ENCODE results near the gene PTPRM. TPM values are rescaled to one million over a fixed set of nuclear protein-coding genes. Genes with fewer than 3 reads are reported as not detected.

The PTPRM gene
- total RNA-seq, 4 donors from 2014 or later: 21.4 to 41.8 (median 29.6) TPM

GRCh38 chr18:7775843-7776242 is 208.7 kb downstream of the PTPRM start:
- WGBS, 2 donors: 72 to 73% methylated on average over 2 of the region's 2 CpGs
- DNase-seq (ENCODE audit: low spot score in 2 of 2): no peak
- no peak for TF ChIP-seq CTCF (IDR thresholded peaks at IDR 0.05)
- TF ChIP-seq POLR2A (IDR thresholded peaks at IDR 0.05): no peak
- H3K4me3 ChIP-seq (ENCODE audit: low read depth, poor library complexity, severe bottlenecking): no peak overlapping the region
- intact Hi-C loops (cut with DNase I; ENCODE audit: low total_unique reads): no loop called here

- 70 to 77% methylated on average over 7 of the region's 7 CpGs for WGBS, 2 donors
- no peak for DNase-seq (ENCODE audit: low spot score in 2 of 2)
- intact Hi-C loops (cut with DNase I; ENCODE audit: low total_unique reads): no loop called here
- H3K4me3 ChIP-seq (ENCODE audit: low read depth, poor library complexity, severe bottlenecking): no peak overlapping the region
- TF ChIP-seq POLR2A (IDR thresholded peaks at IDR 0.05) (no peak), CTCF (IDR thresholded peaks at IDR 0.05) (no peak)
These were observed 211.1 kb downstream of the PTPRM start for GRCh38 chr18:7778181-7778580.

GRCh38 chr18:7779211-7779610 is 212.1 kb downstream of the PTPRM start:
- WGBS, 2 donors: 89 to 92% methylated on average over 3 of the region's 3 CpGs
- no peak for TF ChIP-seq POLR2A (IDR thresholded peaks at IDR 0.05)
- TF ChIP-seq CTCF (IDR thresholded peaks at IDR 0.05): no peak
- no peak for DNase-seq (ENCODE audit: low spot score in 2 of 2)

GRCh38 chr18:7784171-7784570 is 217.1 kb downstream of the PTPRM start:
- H3K4me3 ChIP-seq (ENCODE audit: low read depth, poor library complexity, severe bottlenecking): no peak overlapping the region
- intact Hi-C loops (cut with DNase I; ENCODE audit: low total_unique reads): no loop called here
- no peak for DNase-seq (ENCODE audit: low spot score in 2 of 2)
- 89 to 98% methylated on average over 4 of the region's 4 CpGs for WGBS, 2 donors
- no peak for TF ChIP-seq POLR2A (IDR thresholded peaks at IDR 0.05)
- no peak for TF ChIP-seq CTCF (IDR thresholded peaks at IDR 0.05)

More at GRCh38 chr18:7779211-7779610, 212.1 kb downstream of the PTPRM start:
- no peak overlapping the region for H3K4me3 ChIP-seq (ENCODE audit: low read depth, poor library complexity, severe bottlenecking)
- intact Hi-C loops (cut with DNase I; ENCODE audit: low total_unique reads): no loop called here

GRCh38 chr18:7786569-7786968 is 219.5 kb downstream of the PTPRM start:
- H3K4me3 ChIP-seq (ENCODE audit: low read depth, poor library complexity, severe bottlenecking): no peak overlapping the region
- no peak for TF ChIP-seq POLR2A (IDR thresholded peaks at IDR 0.05)
- WGBS, 2 donors: 96% methylated on average over 1 of the region's 1 CpG
- no peak for DNase-seq (ENCODE audit: low spot score in 2 of 2)
- intact Hi-C loops (cut with DNase I; ENCODE audit: low total_unique reads): no loop called here

GRCh38 chr18:7787339-7787738 is 220.2 kb downstream of the PTPRM start:
- H3K4me3 ChIP-seq (ENCODE audit: low read depth, poor library complexity, severe bottlenecking): no peak overlapping the region
- TF ChIP-seq CTCF (IDR thresholded peaks at IDR 0.05) (no peak), POLR2A (IDR thresholded peaks at IDR 0.05) (no peak)
- WGBS, 2 donors: 70 to 85% methylated on average over 2 of the region's 2 CpGs
- no peak for DNase-seq (ENCODE audit: low spot score in 2 of 2)
- intact Hi-C loops (cut with DNase I; ENCODE audit: low total_unique reads): no loop called here

Data from lower leg skin (tissue), 4 donors.